OCI-LY7 (cell line): Measurements from ENCODE around the gene KIF1A. TPM values are rescaled to one million over a fixed set of nuclear protein-coding genes. Genes with fewer than 3 reads are reported as not detected.

Experiments used
- BruUV-seq: library from RNA; stranded (reverse); fragments of 400-500 nt; replicated peaks from 2 replicates; lab custom pipeline; 2021; lab: Mats Ljungman, UMichigan
- CTCF ChIA-PET: fragments of 300-600 bp; sonication (Branson Sonifier 250); formaldehyde crosslinking; loops from one replicate; lab custom pipeline; 2022; ENCODE audit warnings: antibody characterized with exemption; ENCODE audit not compliant: unreplicated experiment; lab: Charles Lee
- POLR2A ChIA-PET: fragments of 300-600 bp; sonication (Branson Sonifier 250); formaldehyde crosslinking; loops from one replicate; lab custom pipeline; 2022; ENCODE audit warnings: antibody characterized with exemption; lab: Charles Lee
- DNase-seq: peaks from one replicate; pipeline ENCODE4 v3.0.0-alpha.2; 2015; ENCODE audit warnings: low spot score
- H2AFZ ChIP-seq: fragments of 200-600 bp; sonication (generic), shearing (Covaris generic); 2 replicates; pipeline ENCODE4 v1.6.1; 2014; ENCODE audit warnings: mild to moderate bottlenecking, antibody characterized with exemption, low read length, moderate library complexity
- H3K27ac ChIP-seq: fragments of 200-600 bp; sonication (generic); 2 replicates; pipeline ENCODE4 v1.5.1; 2014; ENCODE audit warnings: mixed run types, low read depth, mild to moderate bottlenecking, moderate library complexity, low read length, inconsistent platforms; ENCODE audit not compliant: poor library complexity, severe bottlenecking
- H3K36me3 ChIP-seq: fragments of 200-600 bp; sonication (generic); 2 replicates; pipeline ENCODE4 v1.6.1; 2014; ENCODE audit warnings: mild to moderate bottlenecking, antibody characterized with exemption, low read length, moderate library complexity, mixed read lengths; ENCODE audit not compliant: insufficient read depth
- H3K4me1 ChIP-seq: fragments of 200-600 bp; sonication (generic); 2 replicates; pipeline ENCODE4 v1.5.1; 2014; ENCODE audit warnings: mild to moderate bottlenecking, low read length; ENCODE audit not compliant: insufficient read depth, poor library complexity, severe bottlenecking
- H3K4me2 ChIP-seq: fragments of 200-600 bp; sonication (generic); 2 replicates; pipeline ENCODE4 v1.6.1; 2014; ENCODE audit warnings: mild to moderate bottlenecking, low read length
- H3K4me3 ChIP-seq: fragments of 200-600 bp; sonication (generic); 2 replicates; pipeline ENCODE4 v1.5.1; 2014; ENCODE audit warnings: mild to moderate bottlenecking, low read depth, low read length; ENCODE audit not compliant: poor library complexity, severe bottlenecking
- H3K79me2 ChIP-seq: fragments of 200-600 bp; sonication (generic); 2 replicates; pipeline ENCODE4 v1.6.1; 2016; ENCODE audit warnings: low read depth, mild to moderate bottlenecking, low read length, moderate library complexity, mixed read lengths; ENCODE audit not compliant: insufficient read depth
- H3K9me2 ChIP-seq: fragments of 200-600 bp; sonication (generic); 2 replicates; pipeline ENCODE4 v1.6.1; 2016; ENCODE audit warnings: mild to moderate bottlenecking, low read length, mixed read lengths; ENCODE audit not compliant: insufficient read depth
- H3K9me3 ChIP-seq: fragments of 200-600 bp; sonication (generic); 2 replicates; pipeline ENCODE4 v1.6.1; 2014; ENCODE audit warnings: mild to moderate bottlenecking, mixed run types, low read length, mixed read lengths
- H4K20me1 ChIP-seq: fragments of 200-600 bp; sonication (generic); 2 replicates; pipeline ENCODE4 v1.6.1; 2014; ENCODE audit warnings: mild to moderate bottlenecking, antibody characterized with exemption, low read length, moderate library complexity, mixed read lengths; ENCODE audit not compliant: insufficient read depth
- CTCF ChIP-seq: fragments of 200-600 bp; sonication (generic); conservative IDR thresholded peaks from 2 replicates; pipeline ENCODE4 v1.5.1; 2014; ENCODE audit warnings: mild to moderate bottlenecking, antibody characterized with exemption, low read length, moderate library complexity, mixed read lengths
- EZH2phosphoT487 ChIP-seq: fragments of 200-600 bp; sonication (generic); IDR thresholded peaks from 2 replicates; pipeline ENCODE4 v1.6.1; 2018; ENCODE audit warnings: low read depth, borderline replicate concordance, mild to moderate bottlenecking, mixed run types, antibody characterized with exemption, low read length, moderate library complexity, mixed read lengths
- intact Hi-C: fragments of 100-400 bp; cut with micrococcal nuclease; formaldehyde crosslinking; loops from one replicate; pipeline ENCODE4 v1.10.0; 2022; ENCODE audit not compliant: unreplicated experiment
- total RNA-seq, 2 experiments: library from RNA; depleted of rRNA in 1 of 2; stranded (reverse); fragments of >200 nt in 1 of 2; shearing (Covaris generic) in 1 of 2; gene quantifications; 2 replicates each; pipeline ENCODE4 v1.2.3, GENCODE V29; 2014 to 2022

KIF1A gene
- total RNA-seq, 2 experiments from 2014 or later = not detected

GRCh38 chr2:240803191-240803590 is 16.8 kb downstream of the KIF1A start:
- Histone ChIP-seq H3K9me3 (no peaks in the 10 kb centered on the region), H3K27ac (no peak overlapping the region), H3K36me3 (no peaks in the 10 kb centered on the region), H4K20me1 (no peaks in the 10 kb centered on the region), H3K4me2 (no peak overlapping the region), H2AFZ (no peak overlapping the region), H3K4me1 (no peaks in the 10 kb centered on the region), H3K4me3 (no peak overlapping the region), H3K9me2 (no peaks in the 10 kb centered on the region), H3K79me2 (no peaks in the 10 kb centered on the region)
- intact Hi-C loops = no loop called here
- ChIA-PET CTCF (no interaction called here), POLR2A (interaction anchor here (0.6 kb wide), 1 partner anchor 8 kb away, joined by 3 read pairs; no protein-coding TSS in a partner anchor)
- no peak for TF ChIP-seq CTCF
- no peak for TF ChIP-seq EZH2phosphoT487
- no TSS peak for BruUV-seq
- DNase-seq = no peak

- CTCF ChIA-PET = no interaction called here
- H3K79me2 ChIP-seq = no peaks in the 10 kb centered on the region
- POLR2A ChIA-PET = interaction anchor here (0.6 kb wide), 1 partner anchor 59 kb away, joined by 4 read pairs; no protein-coding TSS in a partner anchor
- H3K36me3 ChIP-seq = no peaks in the 10 kb centered on the region
- intact Hi-C loops = no loop called here
- no peak overlapping the region for H2AFZ ChIP-seq
- TF ChIP-seq CTCF (no peak), EZH2phosphoT487 (no peak)
- H3K4me3 ChIP-seq = no peak overlapping the region
- no peaks in the 10 kb centered on the region for H3K9me3 ChIP-seq
- no peaks in the 10 kb centered on the region for H3K9me2 ChIP-seq
- no peak for DNase-seq
- H3K27ac ChIP-seq = no peak overlapping the region
- no peaks in the 10 kb centered on the region for H3K4me1 ChIP-seq
- BruUV-seq = no TSS peak
- H4K20me1 ChIP-seq = no peaks in the 10 kb centered on the region
- no peak overlapping the region for H3K4me2 ChIP-seq
These were observed 20.8 kb downstream of the KIF1A start for GRCh38 chr2:240799033-240799820.

GRCh38 chr2:240798327-240798905 is 21.6 kb downstream of the KIF1A start:
- no peaks in the 10 kb centered on the region for H3K36me3 ChIP-seq
- ChIA-PET CTCF (no interaction called here), POLR2A (no interaction called here)
- H2AFZ ChIP-seq = no peak overlapping the region
- no peaks in the 10 kb centered on the region for H3K9me2 ChIP-seq
- intact Hi-C loops = no loop called here
- no peaks in the 10 kb centered on the region for H3K79me2 ChIP-seq
- no peaks in the 10 kb centered on the region for H3K4me1 ChIP-seq
- no peak for DNase-seq
- TF ChIP-seq EZH2phosphoT487 (no peak), CTCF (no peak)
- BruUV-seq = no TSS peak
- H3K9me3 ChIP-seq = no peaks in the 10 kb centered on the region
- no peak overlapping the region for H3K4me3 ChIP-seq
- H3K27ac ChIP-seq = no peak overlapping the region
- no peaks in the 10 kb centered on the region for H4K20me1 ChIP-seq
- no peak overlapping the region for H3K4me2 ChIP-seq
